A549 treated with DMSO at 1 μM for 4 hours (cell line): ENCODE measurements around the gene MRPL23. TPM values are rescaled to one million over a fixed set of nuclear protein-coding genes. Genes with fewer than 3 reads are reported as not detected.

Experiments
- total RNA-seq: library from RNA; stranded (reverse); fragments of 200-300 nt; extraction: Qiagen RNA extraction; gene quantifications from 5 replicates; pipeline ENCODE4 v1.2.3, GENCODE V29; 2022; ENCODE audit warnings: low read depth

Gene MRPL23
- 132 to 156 TPM (median 149 TPM) in 5 replicates for total RNA-seq

GRCh38 chr11:1946812-1947484 is at the start of gene MRPL23:
Gene MRPL23, plus strand, starts transcription at chr11:1947332. Its CDS starts 31 bp downstream, at chr11:1947363.

GRCh38 chr11:1919391-1920127 is 27.6 kb upstream of the MRPL23 start, which contains the start of gene TNNT3:
Gene TNNT3, plus strand, starts transcription at chr11:1919703. Its CDS starts 3,172 bp downstream, at chr11:1922875.

GRCh38 chr11:1997755-1998154 is 50.6 kb downstream of the MRPL23 start, which contains the start of gene H19:
Gene H19, minus strand, starts transcription at chr11:1997842.

Other genes starting within 250 kb of the MRPL23 start
- gene IFITM10, start 196.7 kb upstream of the MRPL23 start, total RNA-seq, result 0.89 to 1.3 TPM (median 0.94 TPM) in 5 replicates
- 379 to 541 TPM (median 436 TPM) in 5 replicates for gene CTSD, start 183.4 kb upstream of the MRPL23 start, total RNA-seq
- gene SYT8, start 112.3 kb upstream of the MRPL23 start, total RNA-seq, result 0.06 to 0.22 TPM in 2 of 5 replicates, not detected in the others
- gene TNNI2, start 108.4 kb upstream of the MRPL23 start, total RNA-seq, result not detected in 5 replicates
- gene LSP1, start 94.2 kb upstream of the MRPL23 start, total RNA-seq, result 0.73 to 3.1 TPM (median 1.8 TPM) in 5 replicates
- gene PRR33, start 55.4 kb upstream of the MRPL23 start, total RNA-seq, result not detected in 5 replicates
- 0.11 to 0.17 TPM in 2 of 5 replicates, not detected in the others for gene TNNT3, start 27.6 kb upstream of the MRPL23 start, total RNA-seq
- gene H19, start 50.5 kb downstream of the MRPL23 start, total RNA-seq, result 8.8 to 13.0 TPM (median 10.6 TPM) in 5 replicates
- 1.4 to 2.3 TPM (median 1.9 TPM) in 5 replicates for gene IGF2, start 192.1 kb downstream of the MRPL23 start, total RNA-seq
- not detected in 5 replicates for gene INS, start 213.9 kb downstream of the MRPL23 start, total RNA-seq
- gene TH, start 224.5 kb downstream of the MRPL23 start, total RNA-seq, result 0.09 TPM in 1 of 5 replicates, not detected in the others